ENCODE measurements around the gene PRKCE. TPM values are rescaled to one million over a fixed set of nuclear protein-coding genes. Genes with fewer than 3 reads are reported as not detected.

The PRKCE gene
- total RNA-seq, 4 donors from 2014 or later, result 20.0 to 29.7 (median 25.2) TPM

- DNase-seq, result no peak
- Histone ChIP-seq H3K4me1 (no peaks in the 10 kb centered on the region), H3K27ac (no peak overlapping the region)
Observed at GRCh38 chr2:46173030-46173429, 521.6 kb downstream of the PRKCE start.

GRCh38 chr2:46173636-46174250 is 522.3 kb downstream of the PRKCE start:
- no peaks in the 10 kb centered on the region for H3K4me1 ChIP-seq
- no peak overlapping the region for H3K4me3 ChIP-seq
- TF ChIP-seq POLR2A (IDR thresholded peaks at IDR 0.05) (no peak), CTCF (IDR thresholded peaks at IDR 0.05) (no peak)
- no peak for DNase-seq
- no peaks in the 10 kb centered on the region for H3K9me3 ChIP-seq
- no peak overlapping the region for H3K27ac ChIP-seq
- no peaks in the 10 kb centered on the region for H3K27me3 ChIP-seq
- H3K36me3 ChIP-seq, result no peaks in the 10 kb centered on the region

More at GRCh38 chr2:46173030-46173429, 521.6 kb downstream of the PRKCE start:
- Histone ChIP-seq H3K36me3 (no peaks in the 10 kb centered on the region), H3K27me3 (no peaks in the 10 kb centered on the region), H3K9me3 (no peaks in the 10 kb centered on the region), H3K4me3 (no peak overlapping the region)
- TF ChIP-seq CTCF (IDR thresholded peaks at IDR 0.05) (no peak), POLR2A (IDR thresholded peaks at IDR 0.05) (no peak)

DNA sequence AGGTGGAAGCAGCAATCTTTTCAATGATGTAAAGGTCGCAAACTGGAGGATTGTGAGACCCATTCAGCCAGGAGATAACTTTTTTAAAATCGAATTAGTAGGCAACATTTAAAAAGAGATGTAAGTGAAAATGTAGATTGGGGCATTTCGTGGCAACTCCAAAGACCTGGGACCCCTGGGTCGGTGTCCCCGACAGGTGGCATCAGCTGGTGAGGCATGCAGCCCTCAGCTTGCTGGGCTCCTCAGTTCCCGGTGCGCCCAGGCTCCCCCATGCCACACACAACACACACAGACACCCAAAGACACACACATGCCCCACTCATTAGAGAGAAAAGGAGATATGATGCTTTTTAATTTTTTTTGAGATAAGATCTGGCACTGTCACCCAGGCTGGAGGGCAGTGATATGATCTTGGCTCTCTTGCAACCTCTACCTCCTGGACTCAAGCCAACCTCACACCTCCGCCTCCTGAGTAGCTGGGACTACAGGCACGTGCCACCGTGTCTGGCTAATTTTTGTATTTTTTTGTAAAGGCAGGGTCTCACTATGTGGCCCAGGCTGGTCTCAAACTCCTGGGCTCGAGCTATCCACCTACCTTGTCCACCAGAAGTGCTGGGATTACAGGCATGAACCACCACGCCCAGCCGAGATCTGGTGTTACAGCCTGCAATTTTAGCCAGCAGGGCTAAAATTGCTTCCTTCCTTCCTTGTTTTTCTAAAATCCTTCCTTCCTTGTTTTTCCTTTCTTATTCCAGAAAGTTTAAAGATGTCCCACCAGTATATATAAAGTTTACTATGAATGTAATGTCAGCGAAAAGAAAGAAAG is 523.1 kb downstream of the PRKCE start:
- Histone ChIP-seq H3K27ac (no peak overlapping the region), H3K9me3 (no peaks in the 10 kb centered on the region), H3K4me3 (no peak overlapping the region), H3K27me3 (no peaks in the 10 kb centered on the region), H3K36me3 (no peaks in the 10 kb centered on the region), H3K4me1 (no peaks in the 10 kb centered on the region)
- TF ChIP-seq CTCF (IDR thresholded peaks at IDR 0.05), result no peak
- TF ChIP-seq POLR2A (IDR thresholded peaks at IDR 0.05), result no peak
- no peak for DNase-seq

DNA sequence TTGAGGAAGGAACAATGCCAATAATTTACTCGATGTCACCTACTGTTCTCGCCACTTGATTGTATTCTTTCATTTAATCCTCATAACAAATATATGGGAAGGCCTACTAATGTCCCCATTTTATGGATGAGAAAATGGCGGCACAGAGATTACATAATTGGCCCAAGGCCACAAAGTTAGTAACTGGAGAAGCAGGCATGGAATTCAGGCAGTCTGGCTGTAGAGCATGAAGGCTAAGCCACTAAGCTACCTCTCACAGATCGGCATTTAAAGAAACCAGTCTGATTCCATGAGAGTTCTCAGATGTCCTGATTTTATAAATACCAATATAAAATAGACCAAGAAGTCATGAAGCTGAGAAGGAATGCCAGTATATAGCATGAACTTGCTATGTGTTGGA is 523.9 kb downstream of the PRKCE start:
- Histone ChIP-seq H3K4me3 (no peak overlapping the region), H3K27ac (no peak overlapping the region), H3K9me3 (no peaks in the 10 kb centered on the region), H3K27me3 (no peaks in the 10 kb centered on the region), H3K36me3 (no peaks in the 10 kb centered on the region), H3K4me1 (no peaks in the 10 kb centered on the region)
- TF ChIP-seq CTCF (IDR thresholded peaks at IDR 0.05) (no peak), POLR2A (IDR thresholded peaks at IDR 0.05) (no peak)
- DNase-seq, result no peak

GRCh38 chr2:46177461-46178089 is 526.1 kb downstream of the PRKCE start:
- no peak overlapping the region for H3K27ac ChIP-seq
- DNase-seq, result no peak
- no peak overlapping the region for H3K4me3 ChIP-seq
- no peaks in the 10 kb centered on the region for H3K4me1 ChIP-seq
- TF ChIP-seq POLR2A (IDR thresholded peaks at IDR 0.05) (no peak), CTCF (IDR thresholded peaks at IDR 0.05) (no peak)
- no peaks in the 10 kb centered on the region for H3K36me3 ChIP-seq
- no peaks in the 10 kb centered on the region for H3K9me3 ChIP-seq
- no peaks in the 10 kb centered on the region for H3K27me3 ChIP-seq
